GM18907 (cell line): ENCODE data around the gene KIF5C.

Source experiments
- ATAC-seq: cut with Tn5 transposase; IDR thresholded peaks from one replicate; pipeline ENCODE4 v1.9.1; 2021; ENCODE audit warnings: mild to moderate bottlenecking, moderate library complexity; ENCODE audit not compliant: unreplicated experiment

KIF5C gene

GRCh38 chr2:149068225-149068995 lies 193.4 kb downstream of the KIF5C start:
- ATAC-seq, result no peak

- no peak for ATAC-seq
Measured at GRCh38 chr2:149068996-149069888, 194.2 kb downstream of the KIF5C start.

- no peak for ATAC-seq
Measured at GRCh38 chr2:149070681-149071320, 195.8 kb downstream of the KIF5C start.

GRCh38 chr2:149075105-149075504 lies 200.1 kb downstream of the KIF5C start:
- ATAC-seq, result no peak

- ATAC-seq, result no peak
Measured at GRCh38 chr2:149075853-149076252, 200.8 kb downstream of the KIF5C start.
